Bronchial epithelial cell (primary cell): ENCODE measurements around the gene SYT7. TPM values are rescaled to one million over a fixed set of nuclear protein-coding genes. Genes with fewer than 3 reads are reported as not detected.

Experiments
- DNase-seq: peaks from one replicate; pipeline ENCODE4 v3.0.0-alpha.2; 2010; ENCODE audit warnings: low read depth
- FAIRE-seq: peaks from 2 replicates; lab custom pipeline; 2011; peaks lifted over from hg19 to GRCh38; lab: Jason Lieb, UNC
- H3K27me3 ChIP-seq: 2 replicates; pipeline ENCODE4 v1.5.1; 2011; ENCODE audit warnings: low read length; ENCODE audit not compliant: control insufficient read depth, insufficient read depth
- H3K36me3 ChIP-seq: 2 replicates; pipeline ENCODE4 v1.5.1; 2011; ENCODE audit warnings: low read length; ENCODE audit not compliant: control insufficient read depth, insufficient read depth
- H3K4me3 ChIP-seq: 2 replicates; pipeline ENCODE4 v1.5.1; 2011; ENCODE audit warnings: mild to moderate bottlenecking, low read depth, low read length, control low read depth
- CTCF ChIP-seq: IDR thresholded peaks from 2 replicates; pipeline ENCODE4 v1.5.1; 2011; ENCODE audit warnings: mild to moderate bottlenecking, moderate library complexity, low read length, control low read depth, inconsistent platforms; ENCODE audit not compliant: insufficient read depth, severe bottlenecking
- total RNA-seq: library from RNA; depleted of rRNA; stranded (reverse); fragments of >200 nt; gene quantifications from 2 replicates; pipeline ENCODE4 v1.2.1, GENCODE V29; 2014

SYT7 gene
- total RNA-seq, 1 donor from 2014 or later, result 21.1 TPM

- TF ChIP-seq CTCF, result no peak
- Histone ChIP-seq H3K27me3 (no peaks in the 10 kb centered on the region), H3K36me3 (no peaks in the 10 kb centered on the region), H3K4me3 (no peak overlapping the region)
- FAIRE-seq (no peak), DNase-seq (peak; percentile 39)
Measured at GRCh38 chr11:61598374-61598773, 17.5 kb upstream of the SYT7 start.

- H3K36me3 ChIP-seq, result no peaks in the 10 kb centered on the region
- FAIRE-seq (no peak), DNase-seq (no peak)
- H3K4me3 ChIP-seq, result no peak overlapping the region
- no peak for TF ChIP-seq CTCF
- no peaks in the 10 kb centered on the region for H3K27me3 ChIP-seq
Measured at GRCh38 chr11:61596990-61597389, 16.1 kb upstream of the SYT7 start.

- no peaks in the 10 kb centered on the region for H3K36me3 ChIP-seq
- peaks cover 2% of the 10 kb centered on the region for H3K27me3 ChIP-seq
- FAIRE-seq (no peak), DNase-seq (no peak)
- TF ChIP-seq CTCF, result no peak
- no peak overlapping the region for H3K4me3 ChIP-seq
Measured at GRCh38 chr11:61596542-61596941, 15.7 kb upstream of the SYT7 start.

GRCh38 chr11:61594907-61595257 is 14.0 kb upstream of the SYT7 start:
- no peak for TF ChIP-seq CTCF
- FAIRE-seq, result no peak
- Histone ChIP-seq H3K27me3 (peaks cover 2% of the 10 kb centered on the region), H3K4me3 (no peak overlapping the region), H3K36me3 (no peaks in the 10 kb centered on the region)
- DNase-seq, result no peak

GRCh38 chr11:61593151-61593550 is 12.3 kb upstream of the SYT7 start:
- H3K27me3 ChIP-seq, result peaks cover 2% of the 10 kb centered on the region
- no peak for FAIRE-seq

More at GRCh38 chr11:61593151-61593550, 12.3 kb upstream of the SYT7 start:
- Histone ChIP-seq H3K36me3 (no peaks in the 10 kb centered on the region), H3K4me3 (no peak overlapping the region)
- TF ChIP-seq CTCF, result no peak
- no peak for DNase-seq
